Endothelial cell of umbilical vein (primary cell): ENCODE measurements around the gene FBXO5. TPM values are rescaled to one million over a fixed set of nuclear protein-coding genes. Genes with fewer than 3 reads are reported as not detected.

Source experiments
- BruUV-seq: library from RNA; stranded (reverse); fragments of 400-500 nt; replicated peaks from 2 replicates; lab custom pipeline; 2021; lab: Mats Ljungman, UMichigan
- CTCF ChIA-PET: fragments of 300-600, 350-600 bp; sonication (Branson Sonifier 250); formaldehyde crosslinking; loops from one replicate; lab custom pipeline; 2021; ENCODE audit warnings: antibody characterized with exemption, inconsistent platforms; lab: Charles Lee
- POLR2A ChIA-PET: fragments of 300-600, 350-600 bp; sonication (Branson Sonifier 250); formaldehyde crosslinking; loops from one replicate; lab custom pipeline; 2021; ENCODE audit warnings: antibody characterized with exemption, inconsistent platforms; lab: Charles Lee
- DNase-seq: peaks from one replicate; pipeline ENCODE4 v3.0.0-alpha.2; 2011; ENCODE audit warnings: low read depth, low spot score
- FAIRE-seq: peaks from 2 replicates; lab custom pipeline; 2011; peaks lifted over from hg19 to GRCh38; lab: Jason Lieb, UNC
- H2AFZ ChIP-seq: 2 replicates; pipeline ENCODE4 v1.6.0; 2012; ENCODE audit warnings: low read depth, low read length, control low read depth, inconsistent platforms
- H3K27ac ChIP-seq: 2 replicates; pipeline ENCODE4 v1.5.1; 2011; ENCODE audit warnings: low read depth, mild to moderate bottlenecking, control low read depth, low read length, moderate library complexity; ENCODE audit not compliant: insufficient read depth
- H3K27me3 ChIP-seq, 2 experiments: 2 replicates each; pipeline versions ENCODE4 v1.6.0 to v1.6.1; 2011; ENCODE audit warnings: low read length in 2 of 2, mixed read lengths in 1 of 2; ENCODE audit not compliant: control insufficient read depth in 2 of 2, insufficient read depth in 2 of 2
- H3K36me3 ChIP-seq, 2 experiments: 2 replicates in 1 of 2; 3 replicates in 1 of 2; pipeline ENCODE4 v1.5.1; 2011; ENCODE audit warnings: low read length in 2 of 2, mild to moderate bottlenecking in 1 of 2, moderate library complexity in 1 of 2; ENCODE audit not compliant: control insufficient read depth in 2 of 2, insufficient read depth in 2 of 2; ENCODE audit errors: extremely low read depth in 1 of 2
- H3K4me1 ChIP-seq: 3 replicates; pipeline ENCODE4 v1.5.1; 2011; ENCODE audit warnings: mild to moderate bottlenecking, low read length; ENCODE audit not compliant: control insufficient read depth, insufficient read depth; ENCODE audit errors: extremely low read depth
- H3K4me2 ChIP-seq: 2 replicates; pipeline ENCODE4 v1.6.1; 2011; ENCODE audit warnings: low read length, control low read depth, mixed read lengths; ENCODE audit not compliant: insufficient read depth
- H3K4me3 ChIP-seq, 3 experiments: fragments of 200-600 bp in 1 of 3; sonication (generic), shearing (Covaris generic) in 1 of 3; replicated peaks in 1 of 3; 2 replicates each; pipeline ENCODE4 v1.5.1; 2011 to 2016; ENCODE audit warnings: control low read depth in 3 of 3, low read length in 3 of 3, mild to moderate bottlenecking in 2 of 3, inconsistent platforms in 1 of 3, low read depth in 1 of 3, moderate library complexity in 1 of 3; ENCODE audit not compliant: insufficient read depth in 1 of 3
- H3K79me2 ChIP-seq: 2 replicates; pipeline ENCODE4 v1.6.0; 2012; ENCODE audit warnings: low read length, inconsistent platforms; ENCODE audit not compliant: control insufficient read depth, insufficient read depth
- H3K9ac ChIP-seq: replicated peaks from 2 replicates; pipeline ENCODE3; 2011; ENCODE audit warnings: low read length, control low read depth; ENCODE audit not compliant: insufficient read depth; ENCODE audit errors: extremely low read depth
- H3K9me1 ChIP-seq: replicated peaks from 3 replicates; pipeline ENCODE4 v1.6.0; 2011; ENCODE audit warnings: mild to moderate bottlenecking, low read length; ENCODE audit not compliant: control insufficient read depth, insufficient read depth; ENCODE audit errors: extremely low read depth
- H3K9me3 ChIP-seq: replicated peaks from 2 replicates; pipeline ENCODE4 v1.5.1; 2012; ENCODE audit warnings: low read length, inconsistent platforms; ENCODE audit not compliant: control insufficient read depth, insufficient read depth
- H4K20me1 ChIP-seq: replicated peaks from 2 replicates; pipeline ENCODE3; 2011; ENCODE audit warnings: mild to moderate bottlenecking, low read length; ENCODE audit not compliant: control insufficient read depth, insufficient read depth; ENCODE audit errors: extremely low read depth
- EZH2 ChIP-seq: IDR thresholded peaks from 2 replicates; pipeline ENCODE4 v1.6.1; 2012; ENCODE audit warnings: borderline replicate concordance, low read depth, mild to moderate bottlenecking, moderate library complexity, low read length, inconsistent platforms; ENCODE audit not compliant: severe bottlenecking
- GATA2 ChIP-seq: IDR thresholded peaks from 2 replicates; pipeline ENCODE4 v1.7.0; 2011; ENCODE audit warnings: low read depth, mild to moderate bottlenecking, moderate library complexity, mixed read lengths, low read length; ENCODE audit not compliant: insufficient read length, insufficient read depth
- JUN ChIP-seq: IDR thresholded peaks from 2 replicates; pipeline ENCODE4 v1.6.1; 2011; ENCODE audit warnings: borderline replicate concordance, low read depth; ENCODE audit not compliant: insufficient read length, insufficient read depth
- MYC ChIP-seq: IDR thresholded peaks from one replicate; pipeline ENCODE4 v1.6.1; 2011; ENCODE audit warnings: mild to moderate bottlenecking, low read depth, low read length
- POLR2A ChIP-seq: IDR thresholded peaks from 2 replicates; pipeline ENCODE4 v1.6.1; 2012; ENCODE audit warnings: low read depth, mild to moderate bottlenecking, control low read depth, low read length
- POLR2AphosphoS5 ChIP-seq: IDR thresholded peaks from 2 replicates; pipeline ENCODE4 v1.6.1; 2012; ENCODE audit warnings: low read depth, mild to moderate bottlenecking, control low read depth, low read length, moderate library complexity; ENCODE audit not compliant: insufficient read depth
- dilution Hi-C: fragments of 300-500 bp; cut with MboI; formaldehyde crosslinking; loops from one replicate; pipeline ENCODE4 v1.15.0; 2019; ENCODE audit warnings: low sequenced_read_pairs; ENCODE audit not compliant: extremely low pct_ligation_motif_present
- intact Hi-C: fragments of 100-400 bp; cut with micrococcal nuclease; formaldehyde crosslinking; loops from one replicate; pipeline ENCODE4 v1.10.0; 2022
- polyA plus RNA-seq, 4 experiments: library from polyadenylated mRNA; depleted of rRNA in 3 of 4; stranded (reverse) in 3 of 4; unstranded in 1 of 4; fragments of >200 nt; gene quantifications; 2 replicates each; pipeline versions ENCODE4 v1.2.1 to v1.2.3, GENCODE V29; 2011 to 2012; ENCODE audit warnings: missing spikeins in 1 of 4
- total RNA-seq: library from RNA; stranded (reverse); gene quantifications from 2 replicates; pipeline ENCODE4 v1.2.3, GENCODE V29; 2021
- TF ChIP-seq, protein P1 (sequence below), 2 donors: IDR thresholded peaks; 1 replicate in 1 of 2; 2 replicates in 1 of 2; pipeline ENCODE4 v1.5.1; 2011; ENCODE audit warnings: low read length in 2 of 2, mild to moderate bottlenecking in 2 of 2, moderate library complexity in 2 of 2, control low read depth in 1 of 2, inconsistent platforms in 1 of 2, low read depth in 1 of 2; ENCODE audit not compliant: insufficient read depth in 1 of 2; ENCODE audit errors: extremely low read depth in 1 of 2
- TF ChIP-seq, protein P2 (sequence below): IDR thresholded peaks from 2 replicates; pipeline ENCODE4 v1.6.1; 2011; ENCODE audit not compliant: insufficient read depth, insufficient read length

The FBXO5 gene
- total and polyA plus RNA-seq, 2 donors (not counting 3 experiments of a cell fraction or from before 2014, with no cell fraction given) = 6.1 to 27.1 TPM

GRCh38 chr6:152977556-152977955, 5.3 kb downstream of the FBXO5 start:
- no TSS peak for BruUV-seq
- no peak for FAIRE-seq
- H3K36me3 ChIP-seq = peaks cover 0 to 23% of the 10 kb centered on the region in 2 experiments
- no peaks in the 10 kb centered on the region for H3K9me1 ChIP-seq
- H3K79me2 ChIP-seq = peaks cover 99% of the 10 kb centered on the region
- H3K4me1 ChIP-seq = peaks cover 37% of the 10 kb centered on the region
- no peak overlapping the region for H3K9ac ChIP-seq
- H3K27me3 ChIP-seq = no peaks in the 10 kb centered on the region
- no peaks in the 10 kb centered on the region for H4K20me1 ChIP-seq
- dilution Hi-C loops (no loop called here), intact Hi-C loops (no loop called here)
- no peak overlapping the region for H3K27ac ChIP-seq
- H3K4me3 ChIP-seq = no peak overlapping the region
- H2AFZ ChIP-seq = no peak overlapping the region
- TF ChIP-seq POLR2AphosphoS5 (no peak), GATA2 (no peak), MYC (no peak), EZH2 (no peak), POLR2A (no peak)
- POLR2A ChIA-PET = no interaction called here
- no peak for DNase-seq
- CTCF ChIA-PET = interaction anchor here (1.6 to 2.6 kb wide), 3 partner anchors 14 to 29 kb away, joined by 7 to 16 read pairs (median 9); no protein-coding TSS in a partner anchor
- no peaks in the 10 kb centered on the region for H3K9me3 ChIP-seq
- H3K4me2 ChIP-seq = peak overlapping the region; percentile 16

DNA sequence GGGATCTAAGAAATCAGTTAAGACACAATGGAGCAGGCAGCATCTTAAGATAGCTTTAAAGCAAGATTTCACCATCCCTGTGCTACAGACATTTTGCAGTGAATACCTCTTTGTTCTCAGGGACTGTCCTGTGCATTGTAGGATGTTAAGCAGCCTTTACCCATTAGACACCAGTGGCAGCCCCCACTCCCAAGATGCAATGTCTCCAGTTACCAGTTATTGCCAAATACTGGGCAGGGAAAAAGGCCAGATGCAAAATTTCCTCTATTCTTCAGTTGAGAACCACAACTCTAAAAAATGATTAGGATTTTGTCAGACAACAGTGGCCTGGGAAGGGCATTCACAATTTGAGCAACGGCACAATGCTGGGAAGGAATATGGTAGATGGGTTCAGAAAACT, 6.1 kb downstream of the FBXO5 start:
- no peak for FAIRE-seq

More for the DNA sequence above, 6.1 kb downstream of the FBXO5 start:
- ChIA-PET CTCF (interaction anchor here (1.6 to 2.6 kb wide), 2 partner anchors 22 to 29 kb away, joined by 9 to 16 read pairs; no protein-coding TSS in a partner anchor), POLR2A (no interaction called here)
- intact Hi-C loops = no loop called here
- H3K9me1 ChIP-seq = no peaks in the 10 kb centered on the region
- no peaks in the 10 kb centered on the region for H3K9me3 ChIP-seq
- H3K4me3 ChIP-seq = no peak overlapping the region
- H3K36me3 ChIP-seq = peaks cover 0 to 23% of the 10 kb centered on the region in 2 experiments
- no peak for DNase-seq
- H3K4me2 ChIP-seq = no peak overlapping the region
- no peaks in the 10 kb centered on the region for H4K20me1 ChIP-seq
- peaks cover 96% of the 10 kb centered on the region for H3K79me2 ChIP-seq
- H3K27me3 ChIP-seq = no peaks in the 10 kb centered on the region
- no peak overlapping the region for H2AFZ ChIP-seq
- no peak overlapping the region for H3K27ac ChIP-seq
- no peak overlapping the region for H3K9ac ChIP-seq
- no TSS peak for BruUV-seq
- dilution Hi-C loops = no loop called here
- TF ChIP-seq POLR2A (no peak), EZH2 (no peak), MYC (no peak), POLR2AphosphoS5 (no peak), JUN (no peak)
- TF ChIP-seq, protein P1, sequence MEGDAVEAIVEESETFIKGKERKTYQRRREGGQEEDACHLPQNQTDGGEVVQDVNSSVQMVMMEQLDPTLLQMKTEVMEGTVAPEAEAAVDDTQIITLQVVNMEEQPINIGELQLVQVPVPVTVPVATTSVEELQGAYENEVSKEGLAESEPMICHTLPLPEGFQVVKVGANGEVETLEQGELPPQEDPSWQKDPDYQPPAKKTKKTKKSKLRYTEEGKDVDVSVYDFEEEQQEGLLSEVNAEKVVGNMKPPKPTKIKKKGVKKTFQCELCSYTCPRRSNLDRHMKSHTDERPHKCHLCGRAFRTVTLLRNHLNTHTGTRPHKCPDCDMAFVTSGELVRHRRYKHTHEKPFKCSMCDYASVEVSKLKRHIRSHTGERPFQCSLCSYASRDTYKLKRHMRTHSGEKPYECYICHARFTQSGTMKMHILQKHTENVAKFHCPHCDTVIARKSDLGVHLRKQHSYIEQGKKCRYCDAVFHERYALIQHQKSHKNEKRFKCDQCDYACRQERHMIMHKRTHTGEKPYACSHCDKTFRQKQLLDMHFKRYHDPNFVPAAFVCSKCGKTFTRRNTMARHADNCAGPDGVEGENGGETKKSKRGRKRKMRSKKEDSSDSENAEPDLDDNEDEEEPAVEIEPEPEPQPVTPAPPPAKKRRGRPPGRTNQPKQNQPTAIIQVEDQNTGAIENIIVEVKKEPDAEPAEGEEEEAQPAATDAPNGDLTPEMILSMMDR (IDR thresholded peaks at IDR 0.05; ENCODE audit: extremely low read depth in 1 of 2, insufficient read depth in 1 of 2, low read depth in 1 of 2, low read length in 2 of 2) = no peak
- TF ChIP-seq, protein P2, sequence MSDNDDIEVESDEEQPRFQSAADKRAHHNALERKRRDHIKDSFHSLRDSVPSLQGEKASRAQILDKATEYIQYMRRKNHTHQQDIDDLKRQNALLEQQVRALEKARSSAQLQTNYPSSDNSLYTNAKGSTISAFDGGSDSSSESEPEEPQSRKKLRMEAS = no peak
- H3K4me1 ChIP-seq = peaks cover 37% of the 10 kb centered on the region
